Lower leg skin (tissue), 4 donors: ENCODE results near the gene ABHD4. TPM values are rescaled to one million over a fixed set of nuclear protein-coding genes. Genes with fewer than 3 reads are reported as not detected.
A peak's percentile ranks its signal among the peaks of the same experiment; 100 is the strongest.

Experiments
- DNase-seq, 2 donors: peaks; one replicate each; pipeline ENCODE4 v3.0.0-alpha.2; 2019; ENCODE audit warnings: low spot score in 2 of 2
- H3K4me3 ChIP-seq: fragments of 200-600 bp; sonication (generic); 2 replicates; pipeline ENCODE4 v1.5.1; 2017; ENCODE audit warnings: mild to moderate bottlenecking, low read depth; ENCODE audit not compliant: poor library complexity, severe bottlenecking
- CTCF ChIP-seq, 3 donors: fragments of 450-650 bp; IDR thresholded peaks; one replicate each; pipeline ENCODE4 v1.5.1; 2016; ENCODE audit warnings: antibody characterized with exemption in 3 of 3, mild to moderate bottlenecking in 3 of 3, moderate library complexity in 2 of 3
- POLR2A ChIP-seq, 2 donors: fragments of 450-650 bp; IDR thresholded peaks; one replicate each; pipeline ENCODE4 v1.6.1; 2016 to 2017; ENCODE audit warnings: antibody characterized with exemption in 2 of 2, mild to moderate bottlenecking in 1 of 2, moderate library complexity in 1 of 2
- WGBS, 2 donors: methylation state at CpG; one replicate each; pipeline ENCODE4 v1.1.5; 2018; 5-methylcytosine and 5-hydroxymethylcytosine counted together
- intact Hi-C: fragments of 100-400 bp; cut with DNase I; formaldehyde crosslinking; loops from one replicate; pipeline ENCODE4 v1.15.0; 2023; ENCODE audit warnings: low total_unique reads
- total RNA-seq, 4 donors: library from RNA; depleted of rRNA; stranded (reverse); fragments of >200 nt; gene quantifications; one replicate each; pipeline ENCODE4 v1.1.0, GENCODE V29; 2016

The ABHD4 gene
- total RNA-seq = 10 to 100 TPM; 20.5 to 29.3 (median 28.5) TPM

- H3K4me3 ChIP-seq = peak within 1 kb of the TSS; percentile 71
- intact Hi-C loops = no loop called here
- peak; percentile 79 to 97 for DNase-seq
- WGBS, 2 donors = 1% methylated on average over 38 to 47 of the region's 49 CpGs
- TF ChIP-seq POLR2A (IDR thresholded peaks at IDR 0.05) (no peak), CTCF (IDR thresholded peaks at IDR 0.05) (peak in 1 of 3 donors; percentile 8)
Measured at GRCh38 chr14:22598099-22598895, at the start of gene ABHD4. TSS of gene ABHD4 (plus strand) at chr14:22598300. CDS start at chr14:22598307, 7 bp downstream.

- no peak for DNase-seq
- intact Hi-C loops = no loop called here
- WGBS, 2 donors = 83 to 86% methylated on average over 6 of the region's 6 CpGs
Measured at GRCh38 chr14:22549324-22549962, 48.7 kb upstream of the ABHD4 start.

GRCh38 chr14:22549981-22550673 lies 48.0 kb upstream of the ABHD4 start:
- TF ChIP-seq POLR2A (IDR thresholded peaks at IDR 0.05) (no peak), CTCF (IDR thresholded peaks at IDR 0.05) (no peak)
- 64 to 68% methylated on average over 11 of the region's 11 CpGs for WGBS, 2 donors
- intact Hi-C loops = loop anchor here (10.0 kb wide), 2 partner anchors 165 to 305 kb away; no protein-coding TSS in a partner anchor
- no peak overlapping the region for H3K4me3 ChIP-seq
- no peak for DNase-seq

More at GRCh38 chr14:22549324-22549962, 48.7 kb upstream of the ABHD4 start:
- no peak for TF ChIP-seq POLR2A (IDR thresholded peaks at IDR 0.05)
- no peak for TF ChIP-seq CTCF (IDR thresholded peaks at IDR 0.05)
- H3K4me3 ChIP-seq = no peak overlapping the region

GRCh38 chr14:22551605-22551997 lies 46.5 kb upstream of the ABHD4 start:
- WGBS, 2 donors = 51 to 59% methylated on average over 5 of the region's 5 CpGs
- DNase-seq = no peak
- intact Hi-C loops = loop anchor here (10.0 kb wide), 2 partner anchors 167 to 303 kb away; no protein-coding TSS in a partner anchor
- no peak overlapping the region for H3K4me3 ChIP-seq
- TF ChIP-seq POLR2A (IDR thresholded peaks at IDR 0.05) = no peak
- TF ChIP-seq CTCF (IDR thresholded peaks at IDR 0.05) = no peak

- H3K4me3 ChIP-seq = no peak overlapping the region
- TF ChIP-seq POLR2A (IDR thresholded peaks at IDR 0.05) (no peak), CTCF (IDR thresholded peaks at IDR 0.05) (no peak)
- no peak for DNase-seq
- intact Hi-C loops = loop anchor here (10.0 kb wide), 2 partner anchors 167 to 303 kb away; no protein-coding TSS in a partner anchor
- 78 to 81% methylated on average over 13 of the region's 13 CpGs for WGBS, 2 donors
Measured at GRCh38 chr14:22552001-22552826, 45.9 kb upstream of the ABHD4 start.
